Smooth muscle cell (in vitro differentiated cells): ENCODE data around the gene RNU6-9. TPM values are rescaled to one million over a fixed set of nuclear protein-coding genes. Genes with fewer than 3 reads are reported as not detected.

Source experiments
- DNase-seq: peaks from one replicate; lab custom pipeline; 2025; ENCODE audit not compliant: unreplicated experiment; lab: John Stamatoyannopoulos, UW
- H2AFZ ChIP-seq: fragments of 200-600 bp; sonication (generic); 2 replicates; pipeline ENCODE4 v1.6.0; 2016; ENCODE audit warnings: antibody characterized with exemption, low read depth, mild to moderate bottlenecking
- H3F3A ChIP-seq: fragments of 200-600 bp; sonication (generic); 2 replicates; pipeline ENCODE4 v1.6.0; 2017; ENCODE audit warnings: antibody characterized with exemption, low read depth
- H3K27ac ChIP-seq: fragments of 200-600 bp; sonication (generic); 2 replicates; pipeline ENCODE4 v1.5.1; 2016; ENCODE audit warnings: low read depth, mild to moderate bottlenecking
- H3K27me3 ChIP-seq: fragments of 200-600 bp; sonication (generic); 2 replicates; pipeline ENCODE4 v1.6.1; 2016; ENCODE audit warnings: low read depth, mild to moderate bottlenecking
- H3K36me3 ChIP-seq: fragments of 200-600 bp; sonication (generic); 2 replicates; pipeline ENCODE4 v1.5.1; 2016; ENCODE audit warnings: low read depth
- H3K4me1 ChIP-seq: fragments of 200-600 bp; sonication (generic); 2 replicates; pipeline ENCODE4 v1.5.1; 2016; ENCODE audit warnings: low read depth
- H3K4me2 ChIP-seq: fragments of 200-600 bp; sonication (generic); 2 replicates; pipeline ENCODE4 v1.6.0; 2016; ENCODE audit warnings: mild to moderate bottlenecking
- H3K4me3 ChIP-seq: fragments of 200-600 bp; sonication (generic); 2 replicates; pipeline ENCODE4 v1.5.1; 2016; ENCODE audit warnings: mild to moderate bottlenecking
- H3K79me2 ChIP-seq: fragments of 200-600 bp; sonication (generic); 2 replicates; pipeline ENCODE4 v1.6.0; 2016; ENCODE audit warnings: low read depth, mild to moderate bottlenecking
- H3K9ac ChIP-seq: fragments of 200-600 bp; sonication (generic); 2 replicates; pipeline ENCODE4 v1.6.0; 2016; ENCODE audit warnings: low read depth
- H3K9me3 ChIP-seq: fragments of 200-600 bp; sonication (generic); replicated peaks from 2 replicates; pipeline ENCODE4 v1.5.1; 2016; ENCODE audit warnings: low read depth
- H4K20me1 ChIP-seq: fragments of 200-600 bp; sonication (generic); 2 replicates; pipeline ENCODE4 v1.6.0; 2016; ENCODE audit warnings: low read depth
- CTCF ChIP-seq: fragments of 200-600 bp; sonication (generic); IDR thresholded peaks from 2 replicates; pipeline ENCODE4 v1.5.1; 2017; ENCODE audit warnings: borderline replicate concordance, mild to moderate bottlenecking, antibody characterized with exemption; ENCODE audit not compliant: insufficient read depth, poor library complexity, severe bottlenecking
- WGBS: methylation state at CpG from one replicate; pipeline ENCODE4 v1.1.7; 2016; ENCODE audit warnings: low lambda C conversion rate; 5-methylcytosine and 5-hydroxymethylcytosine counted together
- polyA plus RNA-seq: library from polyadenylated mRNA; unstranded; fragments of >200 nt; fragmentation: Nextera tagmentation; extraction: Ambion mirVana; gene quantifications from 2 replicates; pipeline ENCODE4 v1.2.1, GENCODE V29; 2016
- total RNA-seq: library from RNA; depleted of rRNA; stranded (reverse); fragments of >200 nt; gene quantifications from 2 replicates; pipeline ENCODE4 v1.2.3, GENCODE V29; 2014

Gene RNU6-9
- total and polyA plus RNA-seq, 2 experiments from 2014 or later = not detected

DNA sequence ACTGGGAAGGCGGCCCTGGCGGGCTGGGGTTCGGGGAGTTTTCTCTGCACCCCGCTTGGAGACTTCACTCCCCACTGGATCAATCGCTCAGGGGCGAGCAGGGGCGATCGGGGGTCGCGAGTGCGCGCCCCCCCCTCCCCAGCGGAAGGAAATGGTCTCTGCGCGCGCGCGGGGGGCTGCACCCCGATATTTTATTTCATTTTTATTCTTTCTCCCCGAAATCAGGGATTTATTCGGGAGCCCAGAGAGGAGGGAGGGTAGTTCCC lies 33.0 kb downstream of the RNU6-9 start:
- Histone ChIP-seq H3K4me2 (peak overlapping the region; percentile 99), H3K4me1 (peaks cover 3% of the 10 kb centered on the region), H4K20me1 (peaks cover 33% of the 10 kb centered on the region), H3K9me3 (no peaks in the 10 kb centered on the region), H3K27me3 (no peaks in the 10 kb centered on the region), H3K27ac (peak overlapping the region; percentile 89), H3F3A (peaks cover 6% of the 10 kb centered on the region), H3K4me3 (peak overlapping the region; percentile 99), H2AFZ (no peak overlapping the region), H3K79me2 (peaks cover 62% of the 10 kb centered on the region), H3K36me3 (no peaks in the 10 kb centered on the region), H3K9ac (peak overlapping the region; percentile 94)
- TF ChIP-seq CTCF = no peak
- under 1% methylated on average over 21 of the region's 21 CpGs for WGBS
- no peak for DNase-seq

GRCh38 chr19:926589-927350 lies 33.5 kb downstream of the RNU6-9 start:
- peak overlapping the region; percentile 99 for H3K4me2 ChIP-seq
- peak overlapping the region; percentile 94 for H3K9ac ChIP-seq
- H3K4me3 ChIP-seq = peak overlapping the region; percentile 99
- H3K36me3 ChIP-seq = no peaks in the 10 kb centered on the region
- DNase-seq = peak; percentile 25
- peaks cover 67% of the 10 kb centered on the region for H3K79me2 ChIP-seq
- under 1% methylated on average over 33 of the region's 52 CpGs for WGBS
- peaks cover 3% of the 10 kb centered on the region for H3K4me1 ChIP-seq
- H2AFZ ChIP-seq = no peak overlapping the region
- no peaks in the 10 kb centered on the region for H3K9me3 ChIP-seq
- peaks cover 8% of the 10 kb centered on the region for H3F3A ChIP-seq
- H4K20me1 ChIP-seq = peaks cover 38% of the 10 kb centered on the region
- no peak for TF ChIP-seq CTCF
- H3K27me3 ChIP-seq = no peaks in the 10 kb centered on the region
- H3K27ac ChIP-seq = peak overlapping the region; percentile 89

GRCh38 chr19:927351-927779 lies 34.1 kb downstream of the RNU6-9 start:
- H4K20me1 ChIP-seq = peaks cover 44% of the 10 kb centered on the region
- peaks cover 3% of the 10 kb centered on the region for H3K4me1 ChIP-seq
- TF ChIP-seq CTCF = no peak
- no peaks in the 10 kb centered on the region for H3K27me3 ChIP-seq
- H3K36me3 ChIP-seq = no peaks in the 10 kb centered on the region
- peak overlapping the region; percentile 94 for H3K9ac ChIP-seq
- H3K4me3 ChIP-seq = peak overlapping the region; percentile 99
- H3K4me2 ChIP-seq = peak overlapping the region; percentile 99
- no peak overlapping the region for H2AFZ ChIP-seq
- 0% methylated on average over 4 of the region's 15 CpGs for WGBS
- no peak for DNase-seq
- peaks cover 14% of the 10 kb centered on the region for H3F3A ChIP-seq
- H3K79me2 ChIP-seq = peaks cover 73% of the 10 kb centered on the region
- H3K9me3 ChIP-seq = no peaks in the 10 kb centered on the region
- H3K27ac ChIP-seq = peak overlapping the region; percentile 89

GRCh38 chr19:927780-928401 lies 34.6 kb downstream of the RNU6-9 start:
- no peak for DNase-seq
- Histone ChIP-seq H3K9me3 (no peaks in the 10 kb centered on the region), H3K36me3 (no peaks in the 10 kb centered on the region), H3K4me3 (peak overlapping the region; percentile 99), H3K79me2 (peaks cover 78% of the 10 kb centered on the region), H3K27me3 (no peaks in the 10 kb centered on the region), H3K9ac (peak overlapping the region; percentile 94), H2AFZ (no peak overlapping the region), H3K27ac (peak overlapping the region; percentile 89), H3K4me1 (peaks cover 9% of the 10 kb centered on the region), H4K20me1 (peaks cover 49% of the 10 kb centered on the region), H3F3A (peaks cover 19% of the 10 kb centered on the region), H3K4me2 (peak overlapping the region; percentile 99)
- 40% methylated on average over 6 of the region's 12 CpGs for WGBS
- TF ChIP-seq CTCF = no peak
